K562 (cell line): ENCODE data around the gene BGN. TPM values are rescaled to one million over a fixed set of nuclear protein-coding genes. Genes with fewer than 3 reads are reported as not detected.

ENCODE experiments used
- BCLAF1 ChIP-seq, 2 experiments: fragments of 450-650 bp in 1 of 2; IDR thresholded peaks; 2 replicates each; pipeline ENCODE4 v1.6.1; 2011 to 2017; ENCODE audit warnings: low read depth in 2 of 2, antibody characterized with exemption in 1 of 2, borderline replicate concordance in 1 of 2, low read length in 1 of 2, mild to moderate bottlenecking in 1 of 2, mixed read lengths in 1 of 2; ENCODE audit not compliant: control insufficient read depth in 1 of 2
- CBFA2T2 ChIP-seq: fragments of 450-650 bp; conservative IDR thresholded peaks from 2 replicates; pipeline ENCODE4 v1.6.1; 2017; ENCODE audit warnings: mild to moderate bottlenecking
- CHD2 ChIP-seq: IDR thresholded peaks from 2 replicates; pipeline ENCODE4 v1.6.1; 2011; ENCODE audit warnings: low read depth, low read length
- HDGF ChIP-seq: fragments of 450-650 bp; IDR thresholded peaks from 2 replicates; pipeline ENCODE4 v1.6.1; 2016
- HEY1 ChIP-seq: fragments of 250-450 bp; sonication (Bioruptor Pico); IDR thresholded peaks from 2 replicates; pipeline ENCODE4 v1.5.0; 2020; ENCODE audit warnings: mild to moderate bottlenecking, moderate library complexity, borderline replicate concordance
- HINFP ChIP-seq: fragments of 450-650 bp; conservative IDR thresholded peaks from 2 replicates; pipeline ENCODE4 v1.6.1; 2016; ENCODE audit warnings: missing genetic modification characterization, low read depth, mild to moderate bottlenecking, control low read depth, missing compliant biosample characterization
- MAFF ChIP-seq: IDR thresholded peaks from 2 replicates; pipeline ENCODE4 v1.6.1; 2012; ENCODE audit warnings: low read length, improper control_type of control experiment
- MTA3 ChIP-seq: fragments of 450-650 bp; formaldehyde crosslinking; IDR thresholded peaks from 2 replicates; pipeline ENCODE4 v1.6.1; 2017; ENCODE audit warnings: mild to moderate bottlenecking, borderline replicate concordance
- NFIC ChIP-seq: fragments of 450-650 bp; IDR thresholded peaks from 2 replicates; pipeline ENCODE4 v1.6.1; 2017; ENCODE audit warnings: mild to moderate bottlenecking, inconsistent platforms
- OTX1 ChIP-seq: fragments of 450-650 bp; formaldehyde crosslinking; IDR thresholded peaks from 2 replicates; pipeline ENCODE4 v1.4.0; 2022; ENCODE audit warnings: mild to moderate bottlenecking
- POU5F1 ChIP-seq: fragments of 150-350 bp; IDR thresholded peaks from 2 replicates; pipeline ENCODE4 v1.6.1; 2014; ENCODE audit warnings: borderline replicate concordance, low read length, low read depth, mild to moderate bottlenecking; ENCODE audit not compliant: partially characterized antibody
- RAD51 ChIP-seq: fragments of 450-650 bp; IDR thresholded peaks from 2 replicates; pipeline ENCODE4 v1.7.1; 2016; ENCODE audit warnings: low read depth, mild to moderate bottlenecking, borderline replicate concordance
- RBM14 ChIP-seq: fragments of 200-400 bp; formaldehyde crosslinking; IDR thresholded peaks from 2 replicates; pipeline ENCODE4 v1.6.1; 2018; ENCODE audit warnings: low read depth, mild to moderate bottlenecking, low read length, moderate library complexity, borderline replicate concordance; ENCODE audit not compliant: insufficient read depth
- RUNX1 ChIP-seq: sonication (generic); IDR thresholded peaks from 2 replicates; pipeline ENCODE4 v1.6.1; 2016; ENCODE audit warnings: antibody characterized with exemption, low read depth
- SLC30A9 ChIP-seq: fragments of 250-450 bp; sonication (Bioruptor Pico); IDR thresholded peaks from 2 replicates; pipeline ENCODE4 v1.8.0; 2022; ENCODE audit warnings: mild to moderate bottlenecking, moderate library complexity
- STAT5A ChIP-seq: IDR thresholded peaks from 2 replicates; pipeline ENCODE4 v1.6.1; 2012; ENCODE audit warnings: low read length, inconsistent platforms, borderline replicate concordance
- TCF7L2 ChIP-seq: fragments of 150-350 bp; IDR thresholded peaks from 2 replicates; pipeline ENCODE4 v1.6.1; 2016; ENCODE audit warnings: low read depth, mild to moderate bottlenecking, low read length, moderate library complexity
- THRA ChIP-seq: fragments of 450-650 bp; IDR thresholded peaks from 2 replicates; pipeline ENCODE4 v1.6.1; 2017; ENCODE audit warnings: mild to moderate bottlenecking, moderate library complexity
- ZNF12 ChIP-seq: sonication (generic); formaldehyde crosslinking; IDR thresholded peaks from 2 replicates; pipeline ENCODE4 v1.4.0; 2020; ENCODE audit warnings: mild to moderate bottlenecking, missing genetic modification reagents
- ZNF184 ChIP-seq: sonication (generic); formaldehyde crosslinking; IDR thresholded peaks from 2 replicates; pipeline ENCODE4 v1.5.0; 2020; ENCODE audit warnings: missing genetic modification reagents
- ZNF277 ChIP-seq: fragments of 250-450 bp; sonication (Bioruptor Pico); IDR thresholded peaks from 2 replicates; pipeline ENCODE4 v1.8.0; 2022; ENCODE audit warnings: inconsistent platforms, mild to moderate bottlenecking, moderate library complexity, borderline replicate concordance
- polyA plus RNA-seq, 8 experiments: library from polyadenylated mRNA; depleted of rRNA in 4 of 8; stranded (reverse) in 5 of 8; unstranded in 3 of 8; fragments of >200 nt; fragmentation: Nextera tagmentation in 2 of 8; fragmentation: Illumina TruSeq in 1 of 8; extraction: Ambion mirVana in 2 of 8; extraction: Trizol in 1 of 8; gene quantifications; 2 replicates each; pipeline versions ENCODE4 v1.2.1 to v1.2.3, GENCODE V29; 2011 to 2014; ENCODE audit warnings: inconsistent platforms in 1 of 8, missing spikeins in 1 of 8
- total RNA-seq, 7 experiments: library from RNA; depleted of rRNA in 6 of 7; stranded (reverse); fragments of >200 nt in 6 of 7; fragmentation: Illumina TruSeq in 2 of 7; extraction: Trizol in 2 of 7; gene quantifications; 2 replicates each; pipeline versions ENCODE4 v1.2.1 to v1.2.3, GENCODE V29; 2011 to 2021; ENCODE audit warnings: low replicate concordance in 1 of 7

The BGN gene
- total and polyA plus RNA-seq, 9 of the 15 experiments (the other 6 are each of a cell fraction or from before 2014, with no cell fraction given) = 0.11 TPM; not detected in 8

- no peak for TF ChIP-seq ZNF184
- TF ChIP-seq MTA3 = peak; percentile 47; the same call in 1 of the 2 replicates
- no peak for TF ChIP-seq SLC30A9 (CRISPR knock-in tag)
- no peak for TF ChIP-seq ZNF277 (CRISPR knock-in tag)
- TF ChIP-seq THRA = no peak
- no peak for TF ChIP-seq RUNX1
- TF ChIP-seq CHD2 = no peak
- TF ChIP-seq HDGF = 0 out of 2 replicates have a peak, but pooled peaks have one; percentile 80
- no peak for TF ChIP-seq HEY1
- TF ChIP-seq BCLAF1 (IDR thresholded peaks at IDR 0.05; ENCODE audit: borderline replicate concordance in 1 of 2, control insufficient read depth in 1 of 2, low read depth in 2 of 2, low read length in 1 of 2) = no peak
- TF ChIP-seq RBM14 = no peak
- no peak for TF ChIP-seq RAD51
- no peak for TF ChIP-seq POU5F1
- TF ChIP-seq HINFP (tag) = no peak
- TF ChIP-seq NFIC = no peak
- no peak for TF ChIP-seq ZNF12 (CRISPR knock-in tag)
- no peak for TF ChIP-seq STAT5A
- TF ChIP-seq MAFF = no peak
- no peak for TF ChIP-seq TCF7L2
- no peak for TF ChIP-seq OTX1 (CRISPR knock-in tag)
- no peak for TF ChIP-seq CBFA2T2
These were observed 24.1 kb upstream of the BGN start, which contains the start of gene HAUS7 (continued) for GRCh38 chrX:153470411-153471363.
